ENCODE results near the gene SLC6A12. TPM values are rescaled to one million over a fixed set of nuclear protein-coding genes. Genes with fewer than 3 reads are reported as not detected.

SLC6A12 gene
- total RNA-seq = not detected

GRCh38 chr12:214003-214741 is at the start of gene SLC6A12:
TSS of gene SLC6A12 (minus strand) at chr12:214157. CDS start at chr12:209986, 4,171 bp downstream.
- Mint-ChIP-seq H3K4me1 (peaks cover 3% of the 10 kb centered on the region), H3K4me3 (no peak within 1 kb of the TSS), H3K36me3 (ENCODE audit: low read depth) (no peaks in the 10 kb centered on the region), H3K27ac (no peak within 1 kb of the TSS), H3K27me3 (peaks cover 21% of the 10 kb centered on the region), H3K9me3 (no peaks in the 10 kb centered on the region)
- POLR2A ChIA-PET = no interaction called here
- CTCF ChIA-PET = interaction anchor here (1.2 kb wide), 1 partner anchor 30 kb away, joined by 3 read pairs; no protein-coding TSS in a partner anchor
- no peak for DNase-seq

DNA sequence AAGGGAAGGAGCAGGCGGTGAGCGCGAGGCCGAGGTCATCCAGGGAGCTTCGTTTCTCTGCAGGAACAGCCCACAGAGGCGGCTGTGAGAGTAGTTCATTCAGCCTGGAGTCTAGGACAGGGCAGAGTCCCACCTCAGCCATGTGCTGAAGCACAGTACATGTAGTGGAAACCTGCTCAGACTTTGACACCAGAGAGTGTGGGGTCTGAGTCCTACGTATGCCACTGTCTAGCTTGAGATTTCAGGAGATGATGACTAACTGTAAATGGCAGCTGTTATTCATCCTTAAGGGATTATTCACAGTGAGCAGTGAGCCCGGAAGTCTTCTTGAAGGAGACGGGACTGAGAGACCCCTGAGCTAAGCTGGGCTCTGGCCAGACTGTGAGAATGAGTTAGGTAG is 49.6 kb upstream of the SLC6A12 start:
- H3K4me1 Mint-ChIP-seq = no peaks in the 10 kb centered on the region
- H3K9me3 Mint-ChIP-seq = no peaks in the 10 kb centered on the region
- H3K36me3 Mint-ChIP-seq (ENCODE audit: low read depth) = no peaks in the 10 kb centered on the region
- DNase-seq = no peak
- H3K27me3 Mint-ChIP-seq = peaks cover 19% of the 10 kb centered on the region
- ChIA-PET CTCF (no interaction called here), POLR2A (no interaction called here)
- H3K4me3 Mint-ChIP-seq = no peak overlapping the region
- no peak overlapping the region for H3K27ac Mint-ChIP-seq

GRCh38 chr12:262817-263216 is 48.9 kb upstream of the SLC6A12 start, which contains the start of gene SLC6A13:
TSS of gene SLC6A13 (minus strand) at chr12:262836. CDS start at chr12:260052, 2,784 bp downstream.
- DNase-seq = no peak
- H3K36me3 Mint-ChIP-seq (ENCODE audit: low read depth) = no peaks in the 10 kb centered on the region
- ChIA-PET CTCF (no interaction called here), POLR2A (no interaction called here)
- no peak within 1 kb of the TSS for H3K27ac Mint-ChIP-seq
- no peaks in the 10 kb centered on the region for H3K4me1 Mint-ChIP-seq
- H3K4me3 Mint-ChIP-seq = no peak within 1 kb of the TSS
- peaks cover 19% of the 10 kb centered on the region for H3K27me3 Mint-ChIP-seq
- no peaks in the 10 kb centered on the region for H3K9me3 Mint-ChIP-seq

DNA sequence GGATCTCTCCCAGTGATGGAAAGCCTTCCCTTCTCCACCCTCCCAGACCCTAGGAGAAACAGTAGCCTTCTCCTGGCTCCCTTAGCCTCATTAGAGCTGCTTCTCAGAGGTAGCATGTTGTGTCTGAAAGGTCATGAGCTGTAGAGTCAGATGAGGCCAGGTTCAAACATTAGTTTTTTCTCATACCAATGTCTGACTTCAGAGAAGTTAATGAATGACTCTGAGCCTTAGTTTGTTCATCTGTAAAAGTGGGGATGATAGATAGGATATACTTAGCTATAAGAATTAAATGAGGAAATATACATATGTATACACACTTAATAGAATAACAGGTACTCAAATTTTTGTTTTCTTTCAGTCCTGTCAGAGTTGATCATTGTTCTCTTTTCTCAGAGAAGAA is 48.2 kb upstream of the SLC6A12 start:
- Mint-ChIP-seq H3K27me3 (peaks cover 19% of the 10 kb centered on the region), H3K4me1 (no peaks in the 10 kb centered on the region), H3K27ac (no peak overlapping the region), H3K36me3 (ENCODE audit: low read depth) (no peaks in the 10 kb centered on the region), H3K9me3 (no peaks in the 10 kb centered on the region), H3K4me3 (no peak overlapping the region)
- CTCF ChIA-PET = no interaction called here
- no peak for DNase-seq
- POLR2A ChIA-PET = no interaction called here

GRCh38 chr12:257521-258321 is 43.8 kb upstream of the SLC6A12 start:
- H3K4me3 Mint-ChIP-seq = no peak overlapping the region
- DNase-seq = no peak
- no peaks in the 10 kb centered on the region for H3K9me3 Mint-ChIP-seq
- H3K27ac Mint-ChIP-seq = no peak overlapping the region
- H3K27me3 Mint-ChIP-seq = peaks cover 25% of the 10 kb centered on the region
- H3K4me1 Mint-ChIP-seq = no peaks in the 10 kb centered on the region
- CTCF ChIA-PET = no interaction called here
- H3K36me3 Mint-ChIP-seq (ENCODE audit: low read depth) = no peaks in the 10 kb centered on the region
- POLR2A ChIA-PET = no interaction called here

- ChIA-PET CTCF (no interaction called here), POLR2A (no interaction called here)
- no peaks in the 10 kb centered on the region for H3K9me3 Mint-ChIP-seq
- no peak for DNase-seq
- H3K27ac Mint-ChIP-seq = no peak overlapping the region
- H3K36me3 Mint-ChIP-seq (ENCODE audit: low read depth) = no peaks in the 10 kb centered on the region
- H3K4me1 Mint-ChIP-seq = no peaks in the 10 kb centered on the region
- no peak overlapping the region for H3K4me3 Mint-ChIP-seq
- H3K27me3 Mint-ChIP-seq = peaks cover 30% of the 10 kb centered on the region
Observed at GRCh38 chr12:256958-257357, 43.0 kb upstream of the SLC6A12 start.

DNA sequence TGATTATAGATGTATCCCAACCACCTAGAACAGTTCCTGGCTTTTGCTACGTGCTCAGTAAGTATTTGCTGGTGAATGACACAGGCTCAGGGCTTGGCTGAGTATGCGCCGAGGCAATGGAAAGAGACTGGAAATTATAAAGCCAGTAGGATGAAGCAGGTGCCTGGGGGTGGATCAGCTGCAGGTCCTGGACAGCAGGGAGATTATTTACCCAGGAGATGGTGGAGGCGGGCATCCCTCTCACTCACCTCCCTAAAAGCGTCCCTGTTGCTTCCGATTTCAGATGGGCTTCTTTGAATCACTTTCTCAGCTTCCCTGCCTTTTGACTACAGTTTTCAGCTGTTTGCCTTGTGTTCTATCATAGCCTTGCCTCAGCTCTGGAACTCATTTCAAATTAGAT is 42.3 kb upstream of the SLC6A12 start:
- H3K27ac Mint-ChIP-seq = no peak overlapping the region
- POLR2A ChIA-PET = no interaction called here
- no peak for DNase-seq
- CTCF ChIA-PET = no interaction called here
- no peak overlapping the region for H3K4me3 Mint-ChIP-seq
- peaks cover 30% of the 10 kb centered on the region for H3K27me3 Mint-ChIP-seq
- no peaks in the 10 kb centered on the region for H3K36me3 Mint-ChIP-seq (ENCODE audit: low read depth)
- no peaks in the 10 kb centered on the region for H3K4me1 Mint-ChIP-seq
- no peaks in the 10 kb centered on the region for H3K9me3 Mint-ChIP-seq

GRCh38 chr12:254912-255311 is 41.0 kb upstream of the SLC6A12 start:
- H3K36me3 Mint-ChIP-seq (ENCODE audit: low read depth) = no peaks in the 10 kb centered on the region
- DNase-seq = no peak
- no peaks in the 10 kb centered on the region for H3K9me3 Mint-ChIP-seq
- H3K4me3 Mint-ChIP-seq = no peak overlapping the region
- no peaks in the 10 kb centered on the region for H3K4me1 Mint-ChIP-seq
- ChIA-PET POLR2A (no interaction called here), CTCF (no interaction called here)
- peaks cover 27% of the 10 kb centered on the region for H3K27me3 Mint-ChIP-seq
- no peak overlapping the region for H3K27ac Mint-ChIP-seq

GRCh38 chr12:254039-254438 is 40.1 kb upstream of the SLC6A12 start:
- POLR2A ChIA-PET = no interaction called here
- CTCF ChIA-PET = no interaction called here

DNA sequence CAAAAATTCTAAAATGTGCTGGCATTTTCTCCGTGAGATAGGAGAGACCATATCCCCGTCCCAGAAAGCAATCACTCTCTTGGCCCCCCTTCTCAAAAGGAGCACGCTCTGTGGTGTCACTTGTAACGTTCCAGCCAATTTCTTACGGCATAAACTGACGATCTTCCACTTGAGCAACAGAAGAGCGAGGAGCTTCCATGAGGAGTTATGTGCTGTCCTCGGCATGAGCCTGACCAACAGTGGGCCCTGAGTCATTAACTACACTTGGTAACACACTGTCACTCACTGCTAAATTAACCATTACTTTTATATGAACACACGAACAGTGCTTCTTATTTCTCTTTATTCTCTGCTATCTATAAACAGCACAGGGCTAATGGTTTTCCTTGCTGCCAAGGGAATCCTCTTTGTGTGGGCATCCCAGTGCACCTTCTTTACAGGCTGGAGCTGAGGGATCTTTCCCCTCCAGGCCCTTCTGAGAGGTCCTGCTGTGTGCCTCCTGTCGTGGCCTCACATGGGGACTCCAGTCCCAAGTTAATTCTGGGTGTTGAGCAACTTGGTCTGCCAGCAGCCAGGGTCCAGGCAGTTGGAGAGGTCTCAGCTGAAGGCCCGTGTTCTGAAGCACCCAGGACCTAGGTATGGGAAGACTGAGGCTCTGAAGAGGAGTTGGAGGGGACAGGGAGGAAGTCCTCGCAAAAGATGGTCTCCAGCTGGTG is 39.3 kb upstream of the SLC6A12 start:
- Mint-ChIP-seq H3K9me3 (no peaks in the 10 kb centered on the region), H3K27ac (no peak overlapping the region), H3K27me3 (peaks cover 30% of the 10 kb centered on the region), H3K4me3 (no peak overlapping the region), H3K36me3 (ENCODE audit: low read depth) (no peaks in the 10 kb centered on the region), H3K4me1 (no peaks in the 10 kb centered on the region)
- ChIA-PET POLR2A (no interaction called here), CTCF (no interaction called here)
- no peak for DNase-seq

More at GRCh38 chr12:254039-254438, 40.1 kb upstream of the SLC6A12 start:
- no peaks in the 10 kb centered on the region for H3K9me3 Mint-ChIP-seq
- H3K27ac Mint-ChIP-seq = no peak overlapping the region
- no peak overlapping the region for H3K4me3 Mint-ChIP-seq
- H3K36me3 Mint-ChIP-seq (ENCODE audit: low read depth) = no peaks in the 10 kb centered on the region
- DNase-seq = no peak
- peaks cover 26% of the 10 kb centered on the region for H3K27me3 Mint-ChIP-seq
- no peaks in the 10 kb centered on the region for H3K4me1 Mint-ChIP-seq

DNA sequence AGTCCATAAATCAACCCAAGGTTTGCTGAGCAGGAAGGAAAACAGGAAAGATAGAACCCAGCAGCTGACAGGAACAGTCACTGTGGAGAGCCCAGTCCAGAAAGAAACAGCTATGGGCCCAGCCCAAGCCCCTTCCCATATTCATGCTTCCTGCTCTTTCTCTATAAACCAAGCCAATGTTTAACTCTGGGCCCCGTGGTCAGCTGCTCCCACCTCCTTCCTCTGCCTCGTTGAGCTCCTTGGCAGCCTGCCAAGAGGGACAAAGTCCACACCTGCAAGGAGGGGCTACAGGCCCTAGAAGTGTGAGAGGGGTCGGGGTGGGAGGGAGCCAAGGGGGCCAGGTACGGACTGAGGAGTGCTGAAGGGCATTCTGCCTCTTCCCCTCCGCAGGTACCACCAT is 38.7 kb upstream of the SLC6A12 start:
- CTCF ChIA-PET = no interaction called here

DNA sequence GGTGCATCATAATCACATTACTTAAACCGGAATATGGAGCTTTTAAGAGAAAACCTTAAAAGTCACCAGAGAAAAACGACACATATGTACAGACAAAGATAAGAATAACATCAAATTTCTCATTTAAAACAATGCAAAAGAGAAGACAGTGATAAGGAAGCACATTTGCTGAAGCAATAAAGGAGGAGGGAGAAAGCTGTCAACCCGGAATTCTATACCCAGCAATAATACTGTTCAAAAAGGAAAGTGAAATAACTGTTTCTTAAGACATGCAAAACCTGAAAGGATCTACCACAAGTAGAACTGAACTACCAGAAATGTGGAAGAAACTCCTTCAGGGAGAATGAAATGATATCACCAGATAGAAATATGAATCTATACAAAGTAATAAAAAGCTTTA is 33.3 kb upstream of the SLC6A12 start:
- no peak for DNase-seq
- CTCF ChIA-PET = no interaction called here
- no peaks in the 10 kb centered on the region for H3K4me1 Mint-ChIP-seq
- POLR2A ChIA-PET = no interaction called here
- H3K9me3 Mint-ChIP-seq = peaks cover 9% of the 10 kb centered on the region
- H3K36me3 Mint-ChIP-seq (ENCODE audit: low read depth) = peaks cover 3% of the 10 kb centered on the region
- H3K4me3 Mint-ChIP-seq = no peak overlapping the region
- H3K27ac Mint-ChIP-seq = no peak overlapping the region
- H3K27me3 Mint-ChIP-seq = peaks cover 14% of the 10 kb centered on the region

More for the DNA sequence above, 38.7 kb upstream of the SLC6A12 start:
- DNase-seq = no peak
- Mint-ChIP-seq H3K4me3 (no peak overlapping the region), H3K4me1 (no peaks in the 10 kb centered on the region), H3K27me3 (peaks cover 28% of the 10 kb centered on the region), H3K9me3 (no peaks in the 10 kb centered on the region), H3K27ac (no peak overlapping the region), H3K36me3 (ENCODE audit: low read depth) (no peaks in the 10 kb centered on the region)
- POLR2A ChIA-PET = no interaction called here

DNA sequence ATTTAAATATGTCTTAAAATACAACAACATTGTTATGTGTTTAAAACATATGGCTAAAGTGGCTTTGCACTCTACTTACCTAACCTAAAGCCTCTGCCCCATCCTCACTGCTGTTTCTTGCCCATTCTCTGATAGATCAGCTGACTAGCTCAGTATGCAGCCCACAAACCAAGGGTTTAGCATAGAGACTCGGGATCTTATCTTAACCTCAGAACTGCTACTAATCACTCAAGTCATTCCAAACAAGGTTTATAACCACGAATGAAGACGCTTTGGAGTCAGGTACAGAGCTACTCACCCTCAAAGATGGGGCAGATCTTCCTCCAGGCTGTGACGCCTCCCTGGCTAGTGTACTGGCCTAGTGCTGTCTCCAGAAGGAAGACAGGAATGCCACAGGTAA is 29.4 kb upstream of the SLC6A12 start:
- Mint-ChIP-seq H3K27me3 (peaks cover 4% of the 10 kb centered on the region), H3K36me3 (ENCODE audit: low read depth) (peaks cover 3% of the 10 kb centered on the region), H3K9me3 (peaks cover 9% of the 10 kb centered on the region), H3K4me1 (no peaks in the 10 kb centered on the region), H3K4me3 (no peak overlapping the region), H3K27ac (no peak overlapping the region)
- no peak for DNase-seq
- POLR2A ChIA-PET = no interaction called here
- CTCF ChIA-PET = interaction anchor here (1.1 to 1.5 kb wide), 2 partner anchors 23 to 28 kb away, joined by 3 to 4 read pairs; no protein-coding TSS in a partner anchor

All from activated CD4-positive, alpha-beta memory T cell treated with anti-CD3 and anti-CD28 coated beads, Interleukin-2, amount 10 ng/mL, durations not matched to agents 7 days and 5 days (primary cell).